Measurements from ENCODE around the gene PLD1.

Gene PLD1

GRCh38 chr3:171584100-171584499 is 226.2 kb downstream of the PLD1 start:
- DNase-seq: no peak
- Histone ChIP-seq H2BK5ac (ENCODE audit: low read depth, low read length, poor library complexity) (no peak overlapping the region), H3K27me3 (ENCODE audit: insufficient read depth, low read length) (no peaks in the 10 kb centered on the region), H3K9me3 (ENCODE audit: insufficient read depth, low read depth, low read length) (no peaks in the 10 kb centered on the region), H4K8ac (ENCODE audit: low read depth, low read length) (no peak overlapping the region), H4K12ac (ENCODE audit: low read depth, low read length) (no peak overlapping the region), H3K9ac (ENCODE audit: low read length) (no peak overlapping the region), H3K4ac (ENCODE audit: low read depth, low read length) (no peak overlapping the region), H2BK120ac (ENCODE audit: insufficient read depth, low read length, poor library complexity) (no peak overlapping the region), H3K4me2 (ENCODE audit: low read length) (no peak overlapping the region), H2AK5ac (ENCODE audit: low read length) (no peak overlapping the region), H2AFZ (ENCODE audit: insufficient read depth, low read length, poor library complexity) (no peak overlapping the region), H3K36me3 (ENCODE audit: control insufficient read depth in 1 of 2, insufficient read depth in 2 of 2, low read length in 2 of 2) (no peaks in the 10 kb centered on the region), H3K23ac (ENCODE audit: low read length) (no peak overlapping the region), H3K4me3 (ENCODE audit: low read depth, low read length) (no peak overlapping the region), H3K18ac (ENCODE audit: low read length) (no peak overlapping the region), H2BK12ac (ENCODE audit: low read length) (no peak overlapping the region), H3K4me1 (ENCODE audit: control insufficient read depth in 1 of 2, insufficient read depth in 2 of 2, low read length in 2 of 2) (peaks cover 5 to 8% of the 10 kb centered on the region in 2 experiments), H4K91ac (ENCODE audit: low read depth, low read length) (no peak overlapping the region), H3K14ac (ENCODE audit: low read length) (no peak overlapping the region), H3K79me2 (ENCODE audit: control insufficient read depth, insufficient read depth, low read length, poor library complexity) (no peaks in the 10 kb centered on the region), H3K27ac (ENCODE audit: low read depth, low read length) (no peak overlapping the region), H3K79me1 (ENCODE audit: low read length) (no peaks in the 10 kb centered on the region)

DNA sequence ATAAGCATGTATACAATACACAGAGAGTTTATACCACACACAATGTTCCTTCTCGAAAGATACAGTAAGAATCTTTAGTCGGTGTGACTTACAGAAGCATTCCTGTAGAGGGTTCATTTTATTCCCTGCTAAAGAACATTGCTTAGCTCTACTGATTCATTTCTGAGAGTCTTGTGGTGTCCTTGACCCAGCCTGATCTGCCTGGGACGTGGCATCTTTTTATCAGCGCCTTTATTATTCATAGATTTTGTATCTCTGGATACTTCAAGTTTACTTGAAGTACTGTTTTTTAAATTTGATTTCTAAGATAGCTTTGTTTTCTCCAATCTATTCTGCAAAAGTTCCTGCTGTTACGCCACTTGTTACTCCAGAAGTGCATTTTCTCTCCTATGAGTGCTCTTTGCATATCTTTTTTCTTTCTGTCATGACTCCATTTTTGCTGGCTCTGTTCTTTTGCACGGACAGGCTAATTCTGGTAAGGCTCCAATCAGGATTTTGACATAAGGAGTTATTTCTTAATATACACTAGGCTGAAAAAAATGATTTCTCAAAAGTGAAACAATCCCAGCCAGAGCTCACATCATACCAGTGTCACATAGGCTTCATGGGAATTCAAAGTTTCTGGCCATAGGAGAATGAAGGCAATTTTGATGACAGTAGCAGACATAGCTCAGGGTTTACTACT is 235.6 kb downstream of the PLD1 start:
- Histone ChIP-seq H2BK5ac (ENCODE audit: low read depth, low read length, poor library complexity) (no peak overlapping the region), H4K8ac (ENCODE audit: low read depth, low read length) (no peak overlapping the region), H3K4me2 (ENCODE audit: low read length) (no peak overlapping the region), H2BK12ac (ENCODE audit: low read length) (no peak overlapping the region), H4K91ac (ENCODE audit: low read depth, low read length) (no peak overlapping the region), H3K23ac (ENCODE audit: low read length) (no peak overlapping the region), H2BK120ac (ENCODE audit: insufficient read depth, low read length, poor library complexity) (no peak overlapping the region), H3K36me3 (ENCODE audit: control insufficient read depth in 1 of 2, insufficient read depth in 2 of 2, low read length in 2 of 2) (no peaks in the 10 kb centered on the region), H4K12ac (ENCODE audit: low read depth, low read length) (no peak overlapping the region), H3K79me2 (ENCODE audit: control insufficient read depth, insufficient read depth, low read length, poor library complexity) (no peaks in the 10 kb centered on the region), H3K27ac (ENCODE audit: low read depth, low read length) (no peak overlapping the region), H3K4ac (ENCODE audit: low read depth, low read length) (no peak overlapping the region), H3K18ac (ENCODE audit: low read length) (no peak overlapping the region), H2AFZ (ENCODE audit: insufficient read depth, low read length, poor library complexity) (no peak overlapping the region), H3K14ac (ENCODE audit: low read length) (no peak overlapping the region), H3K4me1 (ENCODE audit: control insufficient read depth in 1 of 2, insufficient read depth in 2 of 2, low read length in 2 of 2) (no peaks in the 10 kb centered on the region), H3K27me3 (ENCODE audit: insufficient read depth, low read length) (no peaks in the 10 kb centered on the region), H3K9me3 (ENCODE audit: insufficient read depth, low read depth, low read length) (no peaks in the 10 kb centered on the region), H3K9ac (ENCODE audit: low read length) (no peak overlapping the region), H3K79me1 (ENCODE audit: low read length) (no peaks in the 10 kb centered on the region), H2AK5ac (ENCODE audit: low read length) (no peak overlapping the region), H3K4me3 (ENCODE audit: low read depth, low read length) (no peak overlapping the region)
- WGBS (ENCODE audit: extremely low coverage, insufficient coverage, insufficient read length): no CpG with 5 or more reads among the region's 6 CpGs
- no peak for DNase-seq

DNA sequence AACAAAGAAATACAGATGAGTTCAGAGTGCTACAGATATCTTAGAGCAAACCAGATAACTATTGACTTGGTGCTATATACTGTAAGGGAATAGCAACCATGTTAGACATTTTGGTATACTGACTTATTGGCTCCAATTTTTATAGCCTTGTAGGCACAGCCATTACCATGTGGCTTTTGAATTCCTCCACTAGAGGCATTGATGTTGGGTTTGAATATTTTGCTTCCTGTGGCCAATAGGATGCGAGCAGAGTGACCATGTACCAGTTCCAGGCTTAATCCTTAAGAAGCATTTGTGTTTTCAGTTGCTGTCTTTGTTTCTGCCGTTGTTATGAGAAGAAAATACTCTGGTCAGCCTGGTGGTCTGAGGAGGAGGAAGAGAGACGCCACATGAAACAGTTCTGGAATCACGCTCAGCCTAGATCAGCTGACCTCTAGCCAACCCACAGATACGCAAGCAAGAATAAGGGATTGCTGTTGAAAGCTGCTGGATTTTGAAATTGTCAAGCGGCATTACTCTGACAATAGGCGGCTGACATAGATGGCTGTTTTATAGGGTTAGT is 240.6 kb downstream of the PLD1 start:
- Histone ChIP-seq H4K12ac (ENCODE audit: low read depth, low read length) (no peak overlapping the region), H4K8ac (ENCODE audit: low read depth, low read length) (no peak overlapping the region), H3K27ac (ENCODE audit: low read depth, low read length) (no peak overlapping the region), H2AK5ac (ENCODE audit: low read length) (no peak overlapping the region), H2AFZ (ENCODE audit: insufficient read depth, low read length, poor library complexity) (no peak overlapping the region), H3K9ac (ENCODE audit: low read length) (no peak overlapping the region), H3K4me3 (ENCODE audit: low read depth, low read length) (no peak overlapping the region), H2BK5ac (ENCODE audit: low read depth, low read length, poor library complexity) (no peak overlapping the region), H2BK120ac (ENCODE audit: insufficient read depth, low read length, poor library complexity) (no peak overlapping the region), H3K27me3 (ENCODE audit: insufficient read depth, low read length) (no peaks in the 10 kb centered on the region), H2BK12ac (ENCODE audit: low read length) (no peak overlapping the region), H3K4me1 (ENCODE audit: control insufficient read depth in 1 of 2, insufficient read depth in 2 of 2, low read length in 2 of 2) (no peaks in the 10 kb centered on the region), H3K18ac (ENCODE audit: low read length) (no peak overlapping the region), H3K4ac (ENCODE audit: low read depth, low read length) (no peak overlapping the region), H3K9me3 (ENCODE audit: insufficient read depth, low read depth, low read length) (no peaks in the 10 kb centered on the region), H3K14ac (ENCODE audit: low read length) (no peak overlapping the region), H3K79me2 (ENCODE audit: control insufficient read depth, insufficient read depth, low read length, poor library complexity) (no peaks in the 10 kb centered on the region), H3K23ac (ENCODE audit: low read length) (no peak overlapping the region), H3K79me1 (ENCODE audit: low read length) (no peaks in the 10 kb centered on the region), H3K36me3 (ENCODE audit: control insufficient read depth in 1 of 2, insufficient read depth in 2 of 2, low read length in 2 of 2) (no peaks in the 10 kb centered on the region), H3K4me2 (ENCODE audit: low read length) (no peak overlapping the region), H4K91ac (ENCODE audit: low read depth, low read length) (no peak overlapping the region)
- no CpG with 5 or more reads among the region's 7 CpGs for WGBS (ENCODE audit: extremely low coverage, insufficient coverage, insufficient read length)
- DNase-seq: no peak

DNA sequence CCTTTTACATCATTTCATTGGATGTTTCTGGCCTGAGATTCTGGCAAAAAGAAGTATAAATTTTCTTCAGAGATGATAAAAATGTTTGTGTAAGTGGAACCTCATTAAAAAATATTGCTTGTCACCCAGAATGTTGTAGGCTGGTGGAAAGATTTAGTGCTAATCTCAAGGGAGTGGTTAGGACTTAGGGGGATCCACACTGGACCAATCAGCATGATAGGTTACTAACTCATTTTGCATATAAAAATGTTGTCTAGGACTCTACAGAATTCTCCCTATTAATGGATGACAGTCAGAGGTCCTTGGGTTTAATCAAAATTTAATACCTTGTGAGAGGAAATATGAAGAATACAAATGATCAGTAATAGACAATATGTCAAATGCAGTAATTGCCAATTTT is 241.5 kb downstream of the PLD1 start:
- Histone ChIP-seq H3K14ac (ENCODE audit: low read length) (no peak overlapping the region), H3K4me3 (ENCODE audit: low read depth, low read length) (no peak overlapping the region), H3K27ac (ENCODE audit: low read depth, low read length) (no peak overlapping the region), H3K9ac (ENCODE audit: low read length) (no peak overlapping the region), H2BK12ac (ENCODE audit: low read length) (no peak overlapping the region), H3K4me1 (ENCODE audit: control insufficient read depth in 1 of 2, insufficient read depth in 2 of 2, low read length in 2 of 2) (no peaks in the 10 kb centered on the region), H3K23ac (ENCODE audit: low read length) (no peak overlapping the region), H3K36me3 (ENCODE audit: control insufficient read depth in 1 of 2, insufficient read depth in 2 of 2, low read length in 2 of 2) (no peaks in the 10 kb centered on the region), H3K9me3 (ENCODE audit: insufficient read depth, low read depth, low read length) (no peaks in the 10 kb centered on the region), H3K4me2 (ENCODE audit: low read length) (no peak overlapping the region), H4K91ac (ENCODE audit: low read depth, low read length) (no peak overlapping the region), H2BK120ac (ENCODE audit: insufficient read depth, low read length, poor library complexity) (no peak overlapping the region), H3K4ac (ENCODE audit: low read depth, low read length) (no peak overlapping the region), H3K27me3 (ENCODE audit: insufficient read depth, low read length) (no peaks in the 10 kb centered on the region), H4K12ac (ENCODE audit: low read depth, low read length) (no peak overlapping the region), H2AK5ac (ENCODE audit: low read length) (no peak overlapping the region), H3K18ac (ENCODE audit: low read length) (no peak overlapping the region), H3K79me2 (ENCODE audit: control insufficient read depth, insufficient read depth, low read length, poor library complexity) (no peaks in the 10 kb centered on the region), H2BK5ac (ENCODE audit: low read depth, low read length, poor library complexity) (no peak overlapping the region), H4K8ac (ENCODE audit: low read depth, low read length) (no peak overlapping the region), H2AFZ (ENCODE audit: insufficient read depth, low read length, poor library complexity) (no peak overlapping the region), H3K79me1 (ENCODE audit: low read length) (no peaks in the 10 kb centered on the region)
- no peak for DNase-seq
